Activated CD8-positive, alpha-beta memory T cell treated with anti-CD3 and anti-CD28 coated beads, Interleukin-2, amount 50 U/mL, for 4 hours (primary cell): Measurements from ENCODE around the gene SEC61G.

Experiments used
- DNase-seq: peaks from one replicate; pipeline ENCODE4 v3.0.0-alpha.2; 2020

SEC61G gene

DNA sequence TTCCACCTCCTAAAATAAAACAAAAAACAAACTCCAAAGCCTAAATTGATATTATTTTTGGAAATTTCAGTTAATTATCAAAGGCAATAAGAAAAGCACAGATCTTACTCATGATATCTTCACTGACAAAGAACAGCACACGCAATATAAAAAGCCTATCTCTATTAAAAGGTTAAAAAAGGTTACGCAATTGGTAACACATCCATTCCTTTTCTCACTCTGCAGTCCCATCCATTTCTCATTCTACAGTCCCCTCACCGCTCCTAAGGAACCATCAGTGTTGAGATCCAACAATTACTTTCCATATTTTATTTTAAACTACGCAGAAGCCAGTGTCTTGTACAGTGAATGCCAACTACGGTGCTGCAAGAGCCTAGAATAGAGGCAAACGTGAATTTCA lies 1.3 kb downstream of the SEC61G start:
- no peak for DNase-seq

DNA sequence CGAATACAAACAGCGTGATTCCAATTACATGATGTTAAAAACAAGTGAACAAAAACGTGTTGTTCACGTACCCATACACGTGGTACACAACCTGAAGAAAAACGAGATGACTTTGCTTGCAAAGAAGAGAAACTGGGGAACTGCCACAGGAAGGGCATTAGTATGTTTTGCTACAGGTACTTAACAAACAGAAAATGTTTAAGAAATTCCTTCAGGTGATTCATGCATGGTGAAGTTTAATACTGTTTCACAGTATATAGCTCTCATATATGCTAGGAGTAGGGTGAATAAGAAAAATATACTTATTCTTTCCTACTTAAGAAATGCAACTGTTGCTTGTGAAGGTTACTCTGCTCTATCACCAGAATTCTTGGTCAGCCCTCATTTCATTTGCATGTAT lies 9.8 kb downstream of the SEC61G start:
- no peak for DNase-seq

DNA sequence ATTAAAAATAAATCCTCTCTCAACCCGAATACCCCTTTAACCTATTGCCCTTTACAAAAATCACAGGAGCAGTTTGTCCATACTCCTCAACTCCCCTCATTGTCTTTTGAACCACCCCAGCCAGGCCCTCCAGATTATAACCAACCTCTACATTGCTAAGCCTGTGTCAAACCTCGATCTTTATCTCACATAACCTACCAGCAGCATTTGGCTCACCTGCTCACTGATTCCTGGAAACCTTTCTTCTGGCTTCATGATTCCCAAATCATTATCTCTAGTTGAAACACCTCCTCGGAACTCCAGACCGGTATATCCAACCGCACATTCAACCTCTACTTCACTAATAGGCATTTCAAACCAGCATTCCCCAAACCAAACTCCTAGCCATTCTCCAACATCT lies 11.8 kb downstream of the SEC61G start:
- DNase-seq = no peak

DNA sequence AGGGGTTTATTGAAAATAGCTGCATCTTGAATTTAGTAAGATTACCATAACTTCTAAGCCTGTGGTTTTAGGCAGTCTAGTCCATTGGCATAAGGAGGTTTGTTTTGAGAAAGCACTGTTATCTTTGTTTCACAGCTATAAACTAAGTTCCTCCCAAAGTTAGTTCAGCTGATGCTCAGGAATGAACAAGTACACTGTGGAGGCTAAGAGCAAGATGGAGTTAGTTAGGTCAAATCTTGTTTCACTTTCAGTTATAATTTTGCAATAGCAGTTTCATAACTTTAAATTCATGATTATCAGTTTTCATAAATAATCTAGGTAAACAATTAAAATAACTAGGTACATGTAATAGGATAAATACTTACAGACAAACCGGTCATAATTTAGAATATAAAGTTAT lies 15.4 kb downstream of the SEC61G start:
- DNase-seq = no peak

DNA sequence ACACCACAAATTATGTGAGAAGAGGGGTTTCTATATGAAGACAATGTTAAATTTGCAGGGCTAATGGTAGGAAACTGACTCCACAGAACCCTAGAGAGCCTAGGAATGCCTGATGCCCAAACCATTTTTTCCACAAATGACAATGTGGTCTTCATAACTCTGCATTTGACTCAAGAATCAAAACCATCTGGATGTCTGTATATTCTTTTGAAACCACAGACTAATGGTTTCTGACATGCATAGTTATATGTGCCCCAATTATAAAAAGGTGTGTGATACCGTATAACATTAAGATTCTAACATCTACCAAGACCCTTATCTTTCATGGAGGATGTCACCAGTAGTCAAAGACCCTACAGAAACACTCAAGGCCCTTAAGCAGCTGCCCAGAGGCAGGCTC lies 20.3 kb downstream of the SEC61G start:
- DNase-seq = no peak

DNA sequence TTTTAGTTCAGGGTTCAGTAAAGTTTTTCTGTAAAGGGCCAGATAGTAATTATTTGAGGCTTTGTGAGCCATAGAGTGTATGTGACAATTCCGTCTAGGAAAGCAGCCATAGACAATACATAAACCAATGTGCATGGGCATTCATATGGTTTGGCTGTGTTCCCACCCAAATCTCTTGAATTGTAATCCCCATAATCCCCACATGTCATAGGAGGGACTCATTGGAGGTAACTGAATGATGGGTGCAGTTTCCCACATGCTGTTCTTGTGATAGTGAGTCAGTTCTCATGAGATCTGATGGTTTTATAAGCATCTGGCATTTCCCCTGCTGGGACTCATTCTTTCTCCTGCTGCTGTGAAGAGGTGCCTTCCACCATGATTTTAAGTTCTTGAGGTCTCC lies 29.9 kb downstream of the SEC61G start:
- DNase-seq = no peak

DNA sequence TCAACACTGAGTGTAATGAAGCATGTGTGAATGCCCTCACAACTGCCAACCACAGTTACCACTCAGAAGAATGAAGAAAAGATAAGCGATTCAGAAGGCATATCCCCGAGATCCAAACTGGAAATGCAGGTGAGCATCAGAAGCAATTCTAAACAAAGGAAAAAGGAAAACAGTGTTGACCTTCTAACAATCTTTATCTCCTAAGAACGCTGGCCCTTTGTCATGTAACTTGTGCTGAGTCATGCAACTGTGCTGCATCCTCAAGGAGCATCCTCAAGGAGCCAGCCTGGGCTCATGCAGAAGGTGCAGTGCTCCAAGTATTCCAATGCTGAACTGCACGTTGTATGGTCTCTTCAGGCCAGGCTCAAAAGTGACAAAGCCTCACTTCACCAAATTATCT lies 30.6 kb downstream of the SEC61G start:
- no peak for DNase-seq

DNA sequence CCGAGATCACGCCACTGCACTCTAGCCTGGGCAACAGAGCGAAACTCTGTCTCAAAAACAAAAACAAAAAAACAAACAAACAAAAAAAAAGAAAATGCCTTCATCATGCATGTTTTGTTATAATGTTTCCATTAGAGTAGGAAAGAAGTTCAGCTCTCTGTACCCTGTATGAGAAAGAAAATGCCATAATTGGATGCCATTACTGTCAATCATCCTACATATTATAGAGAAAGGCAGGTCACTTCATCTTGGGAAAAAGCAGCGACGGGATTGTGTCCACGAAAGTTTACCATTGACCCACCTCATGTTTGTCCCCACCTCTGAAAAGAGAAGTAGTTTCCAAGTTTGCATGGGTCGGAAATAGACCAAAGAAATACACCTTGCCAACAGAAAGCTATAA lies 33.8 kb downstream of the SEC61G start:
- DNase-seq = no peak

DNA sequence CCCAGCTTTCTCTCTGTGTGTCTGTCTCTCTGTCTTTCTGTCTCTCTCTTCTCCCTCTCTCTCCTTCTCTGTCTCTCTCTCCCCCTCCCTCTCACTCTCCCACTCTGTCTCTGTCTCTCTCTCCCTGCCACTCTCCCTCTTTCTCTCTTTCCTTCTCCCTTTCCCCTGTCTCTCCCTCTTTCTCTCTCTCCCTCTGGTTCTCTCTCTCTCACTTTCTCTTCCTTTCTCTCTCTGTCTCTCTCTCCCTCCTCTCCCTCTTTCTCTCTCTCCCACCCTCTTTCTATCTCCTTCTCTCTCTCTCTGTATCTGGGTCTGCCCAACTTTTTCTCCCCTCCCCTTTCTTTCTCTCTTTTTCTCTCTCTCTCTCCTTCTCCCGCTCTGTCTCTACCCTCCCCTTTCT lies 36.5 kb downstream of the SEC61G start:
- DNase-seq = no peak

DNA sequence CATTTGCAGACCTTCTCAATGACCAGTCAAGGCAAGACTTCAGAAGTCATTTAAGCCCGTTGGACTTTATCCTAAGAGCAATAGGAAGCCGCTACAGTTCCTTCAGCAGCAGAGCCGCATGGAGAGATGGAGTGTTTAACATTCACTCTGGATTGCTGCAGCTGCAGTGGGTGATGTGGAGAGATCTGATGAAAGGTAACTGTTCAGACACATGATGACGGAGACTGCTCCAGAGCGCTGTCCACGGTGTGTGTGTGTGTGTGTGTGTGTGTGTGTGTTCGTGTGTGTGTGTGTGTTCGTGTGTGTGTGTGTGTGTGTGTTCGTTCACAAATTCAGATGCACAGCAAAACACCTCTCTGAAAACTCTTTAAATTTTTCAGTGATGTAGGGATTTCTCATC lies 37.0 kb downstream of the SEC61G start:
- DNase-seq = no peak

DNA sequence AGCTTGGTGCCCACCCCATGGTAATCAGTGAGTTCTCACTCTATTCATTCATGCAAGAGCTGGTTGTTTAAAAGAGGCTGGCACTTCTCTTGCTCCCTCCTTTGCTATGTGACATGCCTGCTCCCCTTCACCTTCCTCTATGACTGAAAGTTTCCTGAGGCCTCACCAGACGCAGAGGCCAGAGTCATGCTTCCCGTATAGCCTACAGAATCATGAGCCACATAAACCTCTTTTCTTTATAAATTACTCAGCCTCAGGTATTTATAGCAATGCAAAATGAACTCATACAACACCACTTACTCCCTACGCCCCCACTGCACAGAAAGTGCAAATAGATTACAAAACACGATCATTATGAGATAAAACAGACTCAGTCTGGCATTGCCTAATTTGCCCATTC lies 39.0 kb downstream of the SEC61G start:
- no peak for DNase-seq

DNA sequence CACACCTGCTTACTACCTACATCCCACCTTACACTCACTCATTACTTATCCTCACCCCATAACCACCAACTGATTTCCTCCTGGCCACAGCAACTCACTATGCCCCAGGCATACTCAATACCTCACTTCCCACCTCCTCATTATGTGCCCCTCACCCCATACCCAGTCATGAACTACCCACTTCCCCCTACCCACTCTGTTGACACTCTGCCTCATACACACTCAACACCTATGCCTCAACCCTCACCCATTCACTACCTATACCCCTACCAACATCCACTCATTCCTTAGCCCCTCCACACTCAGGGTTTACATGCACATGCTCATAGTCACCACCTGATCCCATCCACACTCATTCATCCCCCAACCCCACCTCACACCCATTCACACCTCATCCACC lies 39.6 kb downstream of the SEC61G start:
- no peak for DNase-seq

DNA sequence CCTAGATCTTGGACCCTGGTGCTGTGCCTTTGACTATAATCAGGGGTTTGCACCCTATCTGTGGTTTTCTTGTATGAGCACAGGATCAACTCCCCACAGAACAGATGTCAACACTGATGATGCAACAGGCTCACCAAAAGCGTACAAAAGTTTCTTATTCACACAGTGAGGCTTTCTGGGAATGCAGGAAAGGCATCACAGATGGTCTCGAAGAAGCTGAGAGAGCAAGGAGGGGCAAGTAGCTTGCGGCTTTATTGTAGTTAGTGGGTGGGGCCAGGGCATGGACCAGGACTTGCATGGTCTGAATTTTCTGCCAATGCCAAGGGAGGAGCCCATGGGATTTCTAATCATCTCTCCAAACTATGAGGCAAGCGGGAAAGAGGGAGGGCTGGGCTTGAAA lies 46.2 kb downstream of the SEC61G start:
- DNase-seq = no peak

DNA sequence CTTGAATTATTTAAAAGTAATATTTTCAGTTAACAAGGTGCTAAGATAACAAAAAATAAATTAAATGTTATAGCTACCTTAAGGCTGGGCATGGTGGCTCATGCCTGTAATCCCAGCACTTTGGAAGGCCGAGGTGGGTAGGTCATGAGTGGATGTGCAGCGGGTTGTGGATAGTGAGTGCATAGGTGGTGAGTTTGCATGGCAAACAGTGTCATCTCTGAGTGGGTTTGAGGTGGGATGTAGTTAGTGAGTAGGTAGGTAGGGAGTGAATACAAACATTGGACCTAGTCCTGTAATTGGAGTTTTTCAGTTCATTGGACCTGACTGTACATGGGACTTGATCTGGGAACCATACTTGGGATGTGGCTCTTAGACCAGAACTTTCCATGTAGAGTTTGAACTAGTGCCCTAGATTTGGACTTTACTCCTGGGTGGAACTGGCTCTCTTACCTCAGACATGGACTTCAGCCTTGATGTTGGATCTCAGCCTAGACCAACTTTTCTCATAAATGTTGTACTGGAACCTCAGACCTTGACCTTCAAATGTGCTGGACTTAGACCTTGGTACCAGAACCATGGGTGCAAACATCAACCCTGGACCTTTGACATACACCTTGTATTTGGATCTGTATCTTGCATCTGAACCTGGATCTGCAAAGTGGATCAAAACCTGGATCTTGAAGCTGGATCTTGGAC lies 47.0 kb downstream of the SEC61G start:
- DNase-seq = no peak

DNA sequence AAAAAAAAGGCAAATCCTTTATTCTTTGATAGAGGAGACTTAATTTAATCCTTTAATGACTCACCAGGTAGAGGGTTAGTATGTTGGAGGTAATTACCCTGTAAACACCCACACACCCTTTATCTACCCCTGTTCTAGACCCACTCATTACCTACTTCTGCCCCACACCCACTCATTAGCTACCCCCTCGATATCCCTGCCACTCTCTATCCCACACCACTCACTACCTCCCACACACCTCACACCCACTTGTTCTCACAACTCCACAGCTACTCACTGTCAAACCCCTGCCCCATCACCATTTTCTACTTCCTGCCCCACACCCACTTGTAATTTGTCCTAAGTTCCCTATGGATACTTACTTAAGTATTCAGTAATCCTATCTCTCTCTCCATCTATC lies 49.7 kb downstream of the SEC61G start:
- no peak for DNase-seq

DNA sequence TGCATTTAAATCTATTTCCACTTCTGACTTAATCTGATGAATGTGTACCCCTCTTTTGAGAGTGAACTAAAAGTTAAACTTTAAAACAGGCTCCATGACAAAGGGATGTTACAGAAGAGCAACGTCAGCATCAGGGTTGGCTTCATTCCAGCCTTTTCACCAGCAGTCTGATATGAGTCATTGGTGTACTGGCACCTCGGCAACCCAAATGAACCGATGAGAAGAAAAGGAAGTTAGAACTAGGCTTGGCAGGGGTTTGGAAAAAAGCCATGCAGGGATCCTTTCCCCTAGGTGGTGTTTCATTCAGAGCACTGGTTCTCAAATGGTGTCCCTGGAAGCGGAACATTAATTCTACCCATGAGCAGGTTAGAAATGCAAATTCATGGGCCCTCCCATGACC lies 53.6 kb downstream of the SEC61G start:
- no peak for DNase-seq

DNA sequence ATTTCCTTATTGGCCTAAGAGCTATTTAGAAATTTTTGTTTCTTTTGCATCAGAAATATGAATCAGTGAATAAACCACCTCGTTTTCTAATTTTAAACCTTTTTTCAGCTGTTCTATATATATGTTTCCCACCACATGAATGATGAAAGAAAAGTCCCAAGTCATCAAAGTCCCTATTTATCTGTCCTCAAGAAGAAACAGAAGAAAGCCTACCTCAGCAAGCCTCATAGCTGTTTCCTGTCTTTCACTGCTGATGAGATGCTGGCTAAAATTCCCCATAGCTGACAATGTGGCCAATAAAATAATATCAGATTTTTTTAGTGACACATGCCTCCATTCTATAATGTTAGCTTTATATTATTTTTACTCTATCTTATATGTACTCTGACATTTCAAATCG lies 54.2 kb downstream of the SEC61G start:
- DNase-seq = no peak
